Central memory CD8-positive, alpha-beta T cell (primary cell): ENCODE results near the gene PDK2.

ENCODE experiments used
- ATAC-seq: fragments of 150-1000 bp; cut with Tn5 transposase; replicated peaks from 2 replicates; pipeline ENCODE4 v1.10.0; 2022; ENCODE audit warnings: mild to moderate bottlenecking, moderate FRiP score, moderate number of reproducible peaks; ENCODE audit not compliant: poor library complexity, severe bottlenecking; ENCODE audit errors: extremely low read depth
- DNase-seq, 2 donors: peaks; one replicate each; pipeline ENCODE4 v3.0.0; 2021; ENCODE audit warnings: low spot score in 2 of 2
- H3K27ac Mint-ChIP-seq: one replicate; pipeline ENCODE4 v1.8.0; 2022; ENCODE audit warnings: low read depth, mild to moderate bottlenecking, moderate library complexity, mixed read lengths
- H3K27me3 Mint-ChIP-seq: one replicate; pipeline ENCODE4 v1.8.0; 2022; ENCODE audit warnings: mixed read lengths
- H3K36me3 Mint-ChIP-seq: one replicate; pipeline ENCODE4 v1.8.0; 2022; ENCODE audit warnings: mild to moderate bottlenecking, moderate library complexity, mixed read lengths; ENCODE audit not compliant: insufficient read depth
- H3K4me1 Mint-ChIP-seq: one replicate; pipeline ENCODE4 v1.8.0; 2022; ENCODE audit warnings: mixed read lengths
- H3K4me3 Mint-ChIP-seq: one replicate; pipeline ENCODE4 v1.8.0; 2022; ENCODE audit warnings: mild to moderate bottlenecking, moderate library complexity, mixed read lengths
- H3K9me3 Mint-ChIP-seq: one replicate; pipeline ENCODE4 v1.8.0; 2022; ENCODE audit warnings: mixed read lengths

Gene PDK2

DNA sequence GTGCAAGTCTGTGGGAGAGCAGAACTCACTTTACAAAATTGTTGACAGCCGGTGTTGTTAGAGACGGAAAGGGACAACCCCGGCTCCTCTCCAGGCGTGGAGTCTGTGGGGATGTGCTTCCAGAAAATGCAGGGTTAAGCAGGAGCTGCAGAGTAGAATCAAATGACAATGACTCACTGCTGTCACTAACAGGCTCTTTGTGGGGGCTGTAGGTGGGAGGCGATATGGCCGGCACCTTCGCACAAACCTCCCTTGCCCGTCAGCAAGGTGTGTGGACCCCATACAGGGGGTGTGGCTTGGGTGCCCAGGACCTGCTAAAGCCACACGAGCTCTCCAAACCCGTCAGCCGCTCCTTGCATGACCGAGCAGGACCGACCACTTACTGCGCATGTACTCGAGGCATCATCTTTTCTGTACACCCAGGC, 5.8 kb downstream of the PDK2 start:
- Mint-ChIP-seq H3K36me3 (peaks cover 16% of the 10 kb centered on the region), H3K4me1 (peaks cover 44% of the 10 kb centered on the region), H3K4me3 (no peak overlapping the region), H3K9me3 (no peaks in the 10 kb centered on the region), H3K27ac (no peak overlapping the region), H3K27me3 (no peaks in the 10 kb centered on the region)
- ATAC-seq (no peak), DNase-seq (no peak)

DNA sequence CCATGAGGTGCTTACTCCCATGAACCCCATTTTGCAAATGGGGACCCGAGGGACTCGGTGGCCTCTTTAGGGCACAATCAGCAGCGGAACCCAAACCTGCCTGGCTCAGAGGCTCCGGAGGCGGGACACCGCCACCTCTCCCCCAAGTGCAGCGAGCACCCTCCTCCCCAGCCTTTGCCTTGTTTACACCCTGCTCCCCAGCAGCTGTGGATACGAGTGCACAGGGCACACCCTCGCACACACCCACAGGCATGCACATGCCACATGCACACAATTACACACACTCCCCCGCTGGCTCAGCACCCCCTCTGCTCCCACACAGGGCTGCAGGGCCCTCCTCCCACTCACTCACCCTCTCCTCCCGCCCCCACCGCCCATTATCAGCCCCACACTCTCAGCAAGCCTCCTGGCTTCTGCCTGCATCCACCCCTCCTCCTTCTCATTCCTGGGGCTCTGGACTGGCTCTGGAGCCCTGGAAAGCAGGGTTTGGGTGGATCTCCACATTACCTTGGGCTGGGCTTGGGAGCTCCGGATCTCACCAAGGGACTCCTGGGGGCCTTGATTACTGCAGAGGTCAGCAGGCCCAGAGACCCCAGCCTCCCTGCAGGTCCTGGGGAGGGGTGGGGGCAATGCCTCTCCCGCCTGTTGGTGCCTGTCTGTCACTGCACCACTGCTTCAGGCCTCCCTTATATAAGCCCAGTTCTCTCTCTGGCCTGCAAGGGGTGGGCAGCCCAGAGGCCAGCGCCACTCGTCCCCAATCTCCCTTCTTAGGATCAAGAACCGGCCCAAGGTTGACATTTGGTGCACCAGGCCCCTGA, 6.4 kb downstream of the PDK2 start:
- Mint-ChIP-seq H3K36me3 (peaks cover 17% of the 10 kb centered on the region), H3K4me3 (no peak overlapping the region), H3K4me1 (peaks cover 38% of the 10 kb centered on the region), H3K27me3 (no peaks in the 10 kb centered on the region), H3K9me3 (no peaks in the 10 kb centered on the region), H3K27ac (no peak overlapping the region)
- ATAC-seq: no peak
- DNase-seq: no peak

DNA sequence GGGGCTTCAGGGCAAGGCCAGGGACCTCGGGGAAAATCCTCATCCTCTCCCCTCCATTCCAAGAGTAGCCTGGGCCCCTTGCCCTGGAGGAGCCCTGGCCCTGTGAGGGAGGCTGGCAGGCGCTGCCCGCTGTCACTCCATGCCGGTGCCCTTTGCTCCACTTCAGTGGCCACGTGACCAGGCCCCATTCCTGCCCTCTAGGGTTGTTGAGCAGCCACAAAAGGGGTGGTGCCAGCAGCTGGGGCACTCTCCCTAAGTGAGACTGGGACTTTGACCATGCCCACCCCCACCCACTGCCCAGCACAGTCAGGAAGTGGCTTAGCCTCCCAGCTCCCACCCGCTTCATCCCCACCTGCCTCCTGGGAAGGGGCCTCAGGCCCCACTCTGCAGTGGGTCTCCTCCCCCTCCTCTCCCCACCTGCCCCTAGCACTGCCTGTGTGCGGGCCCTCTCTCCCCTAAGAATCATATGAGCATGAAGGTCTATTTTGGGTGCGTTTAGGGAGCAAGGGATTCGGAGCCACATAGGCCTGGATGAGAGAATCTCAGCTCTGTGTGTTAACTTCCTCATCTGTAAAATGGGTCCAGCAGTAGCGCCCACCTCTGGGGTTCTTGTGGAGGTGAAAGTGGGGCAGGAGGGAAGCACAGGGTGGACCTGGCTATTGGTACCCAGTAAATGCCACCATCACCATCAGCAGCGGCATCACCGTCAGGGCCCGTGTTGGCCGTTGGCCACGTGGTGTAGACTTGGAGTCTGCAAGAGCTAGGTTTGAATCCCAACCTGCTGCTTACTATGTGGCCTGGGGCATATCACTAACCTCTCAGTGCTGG, 7.2 kb downstream of the PDK2 start:
- no peak for DNase-seq
- no peaks in the 10 kb centered on the region for H3K9me3 Mint-ChIP-seq
- peaks cover 17% of the 10 kb centered on the region for H3K36me3 Mint-ChIP-seq
- H3K27me3 Mint-ChIP-seq: no peaks in the 10 kb centered on the region
- no peak overlapping the region for H3K27ac Mint-ChIP-seq
- H3K4me3 Mint-ChIP-seq: no peak overlapping the region
- H3K4me1 Mint-ChIP-seq: peaks cover 30% of the 10 kb centered on the region
- no peak for ATAC-seq

DNA sequence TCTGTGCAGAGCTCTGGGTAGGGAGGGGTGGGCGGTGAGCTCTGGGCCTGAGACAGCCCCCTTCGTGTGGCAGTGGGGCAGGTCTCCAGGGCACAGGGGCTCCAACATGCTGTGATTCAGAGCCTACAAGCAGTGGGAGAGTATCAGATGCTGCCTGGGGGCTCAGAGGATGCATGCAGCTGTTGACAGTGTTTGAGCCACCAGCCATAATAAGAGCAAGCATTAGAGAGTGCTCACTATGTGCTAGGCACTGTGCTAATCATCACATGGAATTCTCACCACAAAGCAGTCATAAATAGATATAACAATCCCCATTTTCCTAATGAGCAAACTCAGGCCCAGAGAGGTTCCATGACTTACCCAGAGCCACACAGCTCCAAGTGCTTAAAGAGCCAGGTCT, 8.1 kb downstream of the PDK2 start:
- Mint-ChIP-seq H3K4me1 (peaks cover 28% of the 10 kb centered on the region), H3K9me3 (no peaks in the 10 kb centered on the region), H3K27ac (no peak overlapping the region), H3K27me3 (no peaks in the 10 kb centered on the region), H3K4me3 (no peak overlapping the region), H3K36me3 (peaks cover 17% of the 10 kb centered on the region)
- ATAC-seq: no peak
- DNase-seq: no peak

DNA sequence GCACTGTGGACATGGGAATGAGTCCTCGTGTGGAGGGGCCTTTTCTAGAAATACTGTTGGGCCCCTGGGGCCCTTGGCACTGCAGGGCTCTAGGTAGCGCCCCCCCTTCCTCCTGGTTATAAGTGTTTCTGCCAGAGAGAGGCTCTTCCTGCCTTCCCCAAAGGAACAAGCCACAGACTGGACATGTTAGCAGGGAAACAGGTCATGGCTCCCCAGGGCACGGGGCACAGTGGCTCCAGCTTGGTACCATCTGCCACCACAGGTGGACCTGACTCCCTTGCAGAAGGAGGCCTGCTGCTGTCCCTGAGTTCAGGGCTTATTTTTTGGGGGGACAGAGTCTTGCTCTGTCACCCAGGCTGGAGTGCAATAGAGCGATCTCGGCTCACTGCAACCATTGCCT, 8.8 kb downstream of the PDK2 start:
- no peak overlapping the region for H3K4me3 Mint-ChIP-seq
- H3K4me1 Mint-ChIP-seq: peaks cover 21% of the 10 kb centered on the region
- no peak overlapping the region for H3K27ac Mint-ChIP-seq
- DNase-seq (no peak), ATAC-seq (no peak)
- no peaks in the 10 kb centered on the region for H3K27me3 Mint-ChIP-seq
- peaks cover 17% of the 10 kb centered on the region for H3K36me3 Mint-ChIP-seq
- H3K9me3 Mint-ChIP-seq: no peaks in the 10 kb centered on the region

GRCh38 chr17:50105811-50106210, 10.7 kb downstream of the PDK2 start:
- peaks cover 5% of the 10 kb centered on the region for H3K4me1 Mint-ChIP-seq
- ATAC-seq: no peak
- no peak for DNase-seq
- peaks cover 9% of the 10 kb centered on the region for H3K36me3 Mint-ChIP-seq
- H3K4me3 Mint-ChIP-seq: no peak overlapping the region
- H3K27me3 Mint-ChIP-seq: no peaks in the 10 kb centered on the region
- H3K27ac Mint-ChIP-seq: no peak overlapping the region
- no peaks in the 10 kb centered on the region for H3K9me3 Mint-ChIP-seq

- peaks cover 8% of the 10 kb centered on the region for H3K36me3 Mint-ChIP-seq
- DNase-seq (no peak), ATAC-seq (no peak)
- H3K27me3 Mint-ChIP-seq: no peaks in the 10 kb centered on the region
- H3K4me1 Mint-ChIP-seq: peaks cover 5% of the 10 kb centered on the region
- no peaks in the 10 kb centered on the region for H3K9me3 Mint-ChIP-seq
- H3K27ac Mint-ChIP-seq: no peak overlapping the region
- no peak overlapping the region for H3K4me3 Mint-ChIP-seq
These were observed 11.4 kb downstream of the PDK2 start for GRCh38 chr17:50106393-50107131.

DNA sequence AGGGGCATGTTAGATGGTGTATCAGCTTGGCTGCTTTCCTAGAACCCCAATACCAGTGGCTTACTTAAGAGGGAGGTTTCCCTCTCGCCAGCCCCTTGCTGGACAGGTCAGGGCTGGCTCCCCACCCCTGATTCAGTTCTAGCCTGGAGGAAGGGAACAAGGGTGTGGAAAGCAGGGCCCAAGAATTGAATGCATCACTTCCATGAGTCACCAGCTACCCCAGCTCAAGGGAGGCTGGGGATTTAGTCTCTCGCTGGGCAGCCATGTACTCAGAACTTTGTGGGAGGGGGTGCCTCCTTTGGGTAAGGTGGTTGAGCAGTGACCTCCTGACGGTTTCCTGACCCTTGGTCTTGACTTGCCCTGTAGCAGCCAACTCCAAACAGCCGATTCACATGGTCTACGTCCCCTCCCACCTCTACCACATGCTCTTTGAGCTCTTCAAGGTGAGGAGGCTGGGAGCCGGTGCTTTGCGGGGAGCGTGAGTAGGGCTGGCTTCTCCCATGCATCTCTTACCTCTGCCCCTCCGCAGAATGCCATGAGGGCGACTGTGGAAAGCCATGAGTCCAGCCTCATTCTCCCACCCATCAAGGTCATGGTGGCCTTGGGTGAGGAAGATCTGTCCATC, 12.8 kb downstream of the PDK2 start:
- Mint-ChIP-seq H3K4me1 (peaks cover 5% of the 10 kb centered on the region), H3K27ac (no peak overlapping the region), H3K4me3 (no peak overlapping the region), H3K27me3 (no peaks in the 10 kb centered on the region), H3K9me3 (no peaks in the 10 kb centered on the region), H3K36me3 (peaks cover 8% of the 10 kb centered on the region)
- ATAC-seq (no peak), DNase-seq (no peak)

- peaks cover 7% of the 10 kb centered on the region for H3K36me3 Mint-ChIP-seq
- no peak for ATAC-seq
- no peak for DNase-seq
- no peaks in the 10 kb centered on the region for H3K27me3 Mint-ChIP-seq
- H3K27ac Mint-ChIP-seq: no peak overlapping the region
- H3K4me3 Mint-ChIP-seq: no peak overlapping the region
- no peaks in the 10 kb centered on the region for H3K9me3 Mint-ChIP-seq
- peaks cover 5% of the 10 kb centered on the region for H3K4me1 Mint-ChIP-seq
These were observed 13.4 kb downstream of the PDK2 start for GRCh38 chr17:50108556-50108955.

GRCh38 chr17:50109207-50109606, 14.1 kb downstream of the PDK2 start:
- Mint-ChIP-seq H3K27me3 (no peaks in the 10 kb centered on the region), H3K4me1 (peaks cover 5% of the 10 kb centered on the region), H3K9me3 (no peaks in the 10 kb centered on the region), H3K27ac (no peak overlapping the region), H3K4me3 (no peak overlapping the region), H3K36me3 (peaks cover 7% of the 10 kb centered on the region)
- DNase-seq (no peak), ATAC-seq (no peak)

- Mint-ChIP-seq H3K27ac (no peak overlapping the region), H3K4me1 (peaks cover 8% of the 10 kb centered on the region), H3K4me3 (no peak overlapping the region), H3K27me3 (peaks cover 3% of the 10 kb centered on the region), H3K9me3 (no peaks in the 10 kb centered on the region), H3K36me3 (peaks cover 7% of the 10 kb centered on the region)
- no peak for DNase-seq
- ATAC-seq: no peak
These were observed 14.6 kb downstream of the PDK2 start for GRCh38 chr17:50109785-50110184.

DNA sequence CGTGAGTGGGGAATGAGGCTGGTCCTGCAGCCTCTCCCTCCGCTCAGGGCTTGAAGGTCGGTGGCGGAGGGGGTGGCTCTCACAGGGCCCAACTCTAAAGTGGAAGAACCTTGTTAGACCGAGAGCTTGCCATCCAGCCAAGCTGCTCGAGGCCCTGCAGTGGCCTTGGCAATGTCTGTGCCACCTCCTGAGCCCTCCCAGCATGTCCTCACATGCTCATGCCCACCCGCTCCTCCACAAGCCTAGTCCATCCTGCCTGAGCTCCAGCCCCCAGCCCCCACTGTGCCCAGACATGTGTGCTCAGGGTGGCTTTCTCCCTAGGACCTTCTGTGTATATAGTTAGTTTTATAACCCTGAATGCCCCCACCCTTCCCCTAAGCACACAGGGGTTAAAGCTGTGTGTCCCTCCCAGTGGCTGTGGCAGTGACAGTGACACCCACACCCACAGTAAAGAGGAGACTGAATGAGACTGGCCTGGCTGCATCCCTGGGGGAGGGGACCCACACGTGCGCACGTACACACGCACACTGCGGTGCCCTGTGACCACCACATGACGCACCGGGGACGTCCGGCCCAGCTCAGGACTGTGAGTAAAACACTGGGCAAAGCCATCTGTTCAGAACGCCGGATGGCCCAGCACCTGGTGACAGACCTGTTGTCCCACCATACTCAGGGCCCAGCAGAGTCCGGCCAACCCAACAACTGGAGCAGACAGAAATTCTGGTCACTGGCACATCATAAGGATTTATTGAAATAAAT, 15.6 kb downstream of the PDK2 start:
- Mint-ChIP-seq H3K9me3 (no peaks in the 10 kb centered on the region), H3K27me3 (peaks cover 13% of the 10 kb centered on the region), H3K27ac (no peak overlapping the region), H3K4me1 (peaks cover 9% of the 10 kb centered on the region), H3K36me3 (peaks cover 4% of the 10 kb centered on the region), H3K4me3 (no peak overlapping the region)
- DNase-seq (no peak), ATAC-seq (no peak)
